GM18499 (cell line): ENCODE results near the gene TAB2.
"Not testable (repeated sequence)": the region's sequence is repeated elsewhere in the genome, so short reads cannot be mapped to it uniquely, and the experiment has no call there.

Source experiments
- ATAC-seq: cut with Tn5 transposase; IDR thresholded peaks from one replicate; pipeline ENCODE4 v1.9.1; 2021; ENCODE audit warnings: moderate number of reproducible peaks; ENCODE audit not compliant: insufficient read depth, unreplicated experiment

TAB2 gene

DNA sequence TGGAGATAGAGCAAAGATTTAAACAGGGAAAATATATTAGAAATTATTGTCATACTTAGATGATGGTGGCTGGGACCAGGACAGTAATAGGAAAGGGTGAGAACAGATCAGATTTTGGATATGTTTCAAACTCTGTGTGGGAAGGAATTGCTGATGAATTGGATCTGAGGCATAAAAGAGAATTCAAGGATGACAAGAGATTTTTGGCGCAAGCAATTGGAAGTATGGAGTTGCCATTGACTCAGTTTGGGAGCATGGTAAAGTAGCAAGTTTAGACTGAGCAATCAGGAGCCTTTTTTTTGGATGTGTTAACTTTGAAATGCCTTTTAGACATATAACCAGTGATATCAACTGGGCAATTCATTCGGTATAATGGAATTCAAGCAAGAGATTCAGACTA is 14.4 kb downstream of the TAB2 start:
- no peak for ATAC-seq

DNA sequence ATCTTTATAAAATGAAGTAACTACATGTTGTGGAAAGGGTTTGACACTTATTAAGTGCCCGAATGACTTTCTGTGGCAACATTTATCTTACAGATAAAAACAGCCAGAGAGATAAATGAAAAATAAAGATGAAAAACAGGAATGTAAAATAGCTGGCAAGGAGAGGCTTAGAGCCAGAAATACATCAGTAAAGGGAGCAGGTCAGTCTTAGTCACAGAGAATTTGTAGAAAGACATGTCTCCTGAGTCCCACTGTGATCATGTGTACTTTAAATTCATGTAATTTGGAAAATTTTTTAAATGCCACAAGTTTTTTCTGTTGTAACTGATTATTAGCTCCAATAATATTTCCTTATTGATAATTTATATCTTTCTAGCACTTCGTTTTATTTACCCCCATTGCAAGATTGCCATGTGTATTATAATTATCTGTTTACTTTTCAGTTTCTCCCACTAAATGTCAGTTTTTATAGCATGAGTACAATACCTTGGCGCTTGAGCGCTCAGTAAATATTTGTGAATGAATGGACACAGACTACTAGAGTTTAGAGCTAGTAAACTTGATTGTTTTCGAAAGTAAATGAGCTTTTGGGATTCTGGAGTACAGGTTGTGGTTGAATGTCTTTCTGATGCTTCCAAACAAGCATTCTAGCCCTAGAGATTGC is 15.2 kb downstream of the TAB2 start:
- ATAC-seq: no peak

DNA sequence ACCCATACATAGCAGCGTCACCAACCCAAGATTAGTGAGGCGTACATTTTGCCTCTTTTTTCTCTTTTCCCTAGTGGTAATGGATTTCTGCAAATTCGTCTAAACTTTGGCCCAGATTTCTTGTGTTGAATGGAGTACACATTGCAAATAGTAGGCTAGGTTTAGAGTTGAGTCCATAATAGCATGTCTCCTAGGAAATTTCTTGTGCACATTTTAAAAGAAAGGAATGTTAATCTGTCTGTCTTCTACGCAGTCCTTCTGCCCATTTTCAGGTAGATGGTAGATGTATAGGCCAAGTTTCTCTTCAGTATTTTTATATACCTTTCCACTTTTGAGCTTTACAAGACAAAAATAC is 15.7 kb downstream of the TAB2 start:
- no peak for ATAC-seq

DNA sequence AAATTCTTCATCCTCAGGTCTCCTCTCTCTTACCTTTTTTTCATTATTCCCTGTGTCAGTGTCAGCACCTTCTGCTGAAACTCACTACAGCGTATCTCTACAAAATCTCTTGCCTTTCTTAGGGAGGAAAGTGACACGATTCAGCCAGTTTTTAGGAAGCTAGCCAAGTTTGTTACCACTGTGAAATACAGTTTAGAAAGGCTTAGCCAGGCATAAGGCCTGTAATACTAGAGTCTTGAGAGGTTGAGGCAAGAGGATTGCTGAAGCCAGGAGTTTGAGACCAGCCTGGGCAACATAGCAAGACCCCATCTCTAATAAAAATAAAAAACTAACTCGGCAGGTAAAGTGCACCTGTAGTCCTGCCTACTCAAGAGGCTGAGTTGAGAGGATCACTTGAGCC is 16.7 kb downstream of the TAB2 start:
- ATAC-seq: no peak

DNA sequence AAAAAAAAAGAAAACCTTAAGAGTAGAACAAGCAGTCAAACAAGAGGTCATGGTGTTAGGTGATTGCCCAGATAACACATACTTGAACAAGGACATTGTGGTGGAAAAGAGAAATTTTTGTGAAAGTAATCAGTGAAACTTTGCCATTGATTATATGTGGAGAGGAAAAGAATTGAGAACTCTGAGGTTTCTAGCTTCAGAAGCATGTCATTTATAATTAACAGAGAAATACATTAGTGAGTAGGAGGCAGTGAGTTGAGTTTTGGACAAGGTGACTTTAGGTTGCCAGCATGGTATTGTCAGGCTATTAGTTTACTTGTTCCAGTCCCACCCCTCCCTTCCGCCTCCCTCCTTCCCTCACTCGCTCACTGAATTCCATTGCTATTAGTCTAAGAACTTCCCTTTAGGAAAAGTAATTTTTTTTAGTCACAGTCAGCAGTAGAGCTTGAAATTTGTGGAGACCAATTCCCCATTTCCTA is 17.2 kb downstream of the TAB2 start:
- no peak for ATAC-seq

DNA sequence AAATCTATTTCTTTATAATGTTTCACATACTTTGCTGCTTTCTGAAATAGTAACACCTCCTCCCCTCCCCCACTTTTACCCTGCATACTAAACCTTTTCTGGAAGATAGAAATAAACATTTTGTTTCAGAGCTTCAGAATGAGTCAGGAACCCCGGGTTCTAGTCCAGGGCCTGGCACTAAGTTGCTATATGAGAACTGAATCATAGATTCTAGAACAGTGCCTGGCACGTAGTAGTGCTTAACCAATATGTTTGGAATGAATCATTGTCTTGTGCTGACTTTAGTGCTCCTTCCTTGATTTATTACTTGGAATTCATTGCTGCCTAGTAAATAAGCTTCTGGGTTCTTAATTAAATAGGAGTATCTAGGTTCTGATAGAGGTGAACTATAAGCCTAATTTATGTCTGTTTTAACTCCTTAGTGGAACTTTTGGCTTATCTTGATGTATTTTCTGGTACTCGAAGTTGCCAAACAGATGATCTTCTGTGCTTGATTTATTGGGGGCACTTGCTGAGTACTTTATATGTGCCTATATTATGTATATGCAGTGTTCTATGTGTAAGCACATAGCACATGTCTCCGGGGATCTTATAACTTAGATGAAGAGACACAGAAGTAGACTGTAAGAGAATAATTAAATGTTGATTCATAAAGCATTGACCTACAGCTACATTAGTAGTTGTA is 18.6 kb downstream of the TAB2 start:
- ATAC-seq: no peak

GRCh38 chr6:149336609-149336928 is 19.1 kb downstream of the TAB2 start:
- ATAC-seq: no peak

DNA sequence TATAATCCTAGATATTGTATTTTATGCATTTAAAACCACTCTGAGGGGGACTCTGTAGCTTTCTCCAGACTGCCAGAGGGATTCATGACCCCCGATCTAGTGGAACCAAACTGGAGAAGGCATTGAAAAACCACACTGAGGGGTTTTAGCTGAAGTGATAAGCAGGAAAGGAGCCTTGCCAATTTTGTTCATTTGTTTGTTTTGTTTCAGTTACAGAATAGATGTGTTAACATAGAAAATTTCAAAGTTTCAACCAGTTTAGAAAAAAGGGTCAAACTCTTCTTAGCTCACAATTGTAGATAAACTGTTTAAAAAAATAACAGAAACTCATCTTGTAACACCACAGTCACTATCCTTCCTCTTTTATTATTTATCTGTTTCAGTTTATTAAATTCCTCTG is 19.8 kb downstream of the TAB2 start:
- no peak for ATAC-seq

DNA sequence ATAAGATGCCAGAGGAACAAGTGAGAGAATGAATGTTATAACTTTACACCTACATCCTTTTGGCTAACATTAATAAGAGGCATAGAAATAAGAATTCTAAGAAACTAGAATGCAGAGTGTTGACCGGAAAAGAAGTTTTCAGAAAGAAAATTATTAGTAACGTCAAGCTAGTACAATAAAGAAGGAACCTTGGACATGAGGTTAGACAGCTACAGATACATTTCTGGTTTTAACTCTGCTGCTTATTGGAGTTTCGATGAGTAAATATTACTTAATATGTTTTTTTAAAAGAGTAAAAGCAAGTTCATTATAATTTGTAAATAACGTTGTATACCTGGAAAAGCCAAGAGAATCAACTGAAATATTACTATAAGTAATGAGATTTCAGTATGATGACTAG is 22.7 kb downstream of the TAB2 start:
- ATAC-seq: no peak

DNA sequence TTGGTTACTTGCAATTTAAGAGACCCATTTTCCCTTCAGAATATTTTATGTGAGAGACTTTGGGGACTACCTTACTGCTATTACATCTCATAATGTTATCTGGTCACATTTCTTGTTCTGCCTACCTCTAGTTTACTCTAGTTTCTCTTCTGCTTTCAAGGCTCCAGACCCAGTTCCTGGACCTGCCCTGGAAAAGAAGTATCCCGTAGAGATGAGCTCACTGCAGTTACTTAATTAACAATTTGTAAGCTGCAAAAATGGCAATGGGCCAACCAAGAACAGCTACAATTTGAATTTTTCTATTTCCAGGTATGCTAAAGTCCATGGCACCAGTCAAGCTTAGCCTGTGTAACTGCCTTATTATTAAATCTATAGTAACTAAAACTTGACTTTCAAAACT is 25.0 kb downstream of the TAB2 start:
- no peak for ATAC-seq

DNA sequence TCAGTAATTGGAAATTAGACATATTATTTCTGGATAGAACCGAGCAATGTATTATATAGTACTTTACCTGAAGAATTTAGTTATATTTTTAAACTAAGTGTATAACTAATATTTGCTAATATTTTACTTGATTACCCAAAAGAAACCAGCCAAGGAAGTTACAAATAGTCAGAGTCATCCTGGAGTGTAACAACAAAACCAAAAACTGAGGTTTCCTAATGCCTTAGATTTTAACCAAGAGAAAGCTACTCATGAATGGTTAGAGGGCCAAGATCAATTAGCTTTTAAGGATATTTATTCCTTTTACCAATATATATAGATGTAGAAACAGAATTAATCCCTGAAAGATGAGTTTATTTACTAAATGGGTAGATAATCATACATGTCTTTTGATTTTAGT is 26.0 kb downstream of the TAB2 start:
- ATAC-seq: no peak

- ATAC-seq: no peak
These were observed 28.6 kb downstream of the TAB2 start for GRCh38 chr6:149346078-149346477.

DNA sequence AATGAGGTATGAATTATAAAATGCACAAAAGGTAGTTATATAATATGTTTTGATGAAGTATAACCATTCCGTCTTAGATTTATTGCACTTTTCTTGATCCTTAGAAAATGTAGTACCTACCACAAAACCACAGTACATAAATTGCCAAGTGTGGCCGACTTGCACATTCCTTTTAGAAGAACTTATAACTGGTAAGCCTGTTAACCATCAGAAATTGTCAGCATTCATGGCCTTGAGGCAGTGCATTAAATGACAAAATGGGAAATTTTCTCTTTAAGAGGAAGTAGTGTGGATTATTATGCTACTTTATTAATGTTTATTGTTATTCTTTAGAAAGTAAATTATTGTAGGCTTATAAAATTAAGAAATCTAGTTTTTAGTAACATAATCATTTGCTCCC is 29.6 kb downstream of the TAB2 start:
- no peak for ATAC-seq

DNA sequence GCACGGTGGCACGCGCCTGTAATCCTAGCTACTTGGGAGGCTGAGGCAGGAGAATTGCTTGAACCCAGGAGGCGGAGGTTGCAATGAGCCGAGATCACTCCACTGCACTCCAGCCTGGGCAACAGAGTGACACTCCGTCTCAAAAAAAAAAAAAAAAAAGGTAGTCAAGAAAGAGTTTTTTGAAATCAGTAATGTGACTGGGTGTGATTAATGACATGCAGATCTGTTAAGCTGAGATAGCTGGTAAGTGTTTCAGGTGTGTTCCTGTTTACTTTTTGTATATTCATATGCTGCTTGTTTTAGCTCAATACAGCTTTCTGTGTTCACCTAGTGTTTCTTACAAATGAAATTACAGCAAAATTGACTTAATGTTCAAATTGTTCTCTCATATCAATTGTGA is 31.8 kb downstream of the TAB2 start:
- not testable (repeated sequence) for ATAC-seq

DNA sequence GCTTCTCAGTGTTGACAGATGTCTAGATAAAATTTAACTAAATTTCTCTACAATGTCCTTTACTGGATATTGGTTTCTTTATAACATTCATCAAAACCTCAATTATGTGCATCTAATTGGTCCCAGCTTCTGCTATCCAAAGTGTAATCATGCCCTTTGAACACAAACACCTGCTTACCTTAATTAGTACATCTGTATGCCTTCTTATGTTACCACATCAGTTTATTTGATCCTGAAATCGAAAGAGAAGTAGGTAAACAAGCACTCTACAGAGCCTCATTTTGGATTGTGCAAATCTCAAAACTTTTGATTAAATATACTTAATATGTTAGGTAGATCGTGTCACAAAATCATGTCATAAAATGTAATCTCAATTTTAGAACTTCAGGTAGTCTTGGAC is 36.5 kb downstream of the TAB2 start:
- ATAC-seq: no peak

GRCh38 chr6:149356081-149356750 is 38.7 kb downstream of the TAB2 start:
- no peak for ATAC-seq

DNA sequence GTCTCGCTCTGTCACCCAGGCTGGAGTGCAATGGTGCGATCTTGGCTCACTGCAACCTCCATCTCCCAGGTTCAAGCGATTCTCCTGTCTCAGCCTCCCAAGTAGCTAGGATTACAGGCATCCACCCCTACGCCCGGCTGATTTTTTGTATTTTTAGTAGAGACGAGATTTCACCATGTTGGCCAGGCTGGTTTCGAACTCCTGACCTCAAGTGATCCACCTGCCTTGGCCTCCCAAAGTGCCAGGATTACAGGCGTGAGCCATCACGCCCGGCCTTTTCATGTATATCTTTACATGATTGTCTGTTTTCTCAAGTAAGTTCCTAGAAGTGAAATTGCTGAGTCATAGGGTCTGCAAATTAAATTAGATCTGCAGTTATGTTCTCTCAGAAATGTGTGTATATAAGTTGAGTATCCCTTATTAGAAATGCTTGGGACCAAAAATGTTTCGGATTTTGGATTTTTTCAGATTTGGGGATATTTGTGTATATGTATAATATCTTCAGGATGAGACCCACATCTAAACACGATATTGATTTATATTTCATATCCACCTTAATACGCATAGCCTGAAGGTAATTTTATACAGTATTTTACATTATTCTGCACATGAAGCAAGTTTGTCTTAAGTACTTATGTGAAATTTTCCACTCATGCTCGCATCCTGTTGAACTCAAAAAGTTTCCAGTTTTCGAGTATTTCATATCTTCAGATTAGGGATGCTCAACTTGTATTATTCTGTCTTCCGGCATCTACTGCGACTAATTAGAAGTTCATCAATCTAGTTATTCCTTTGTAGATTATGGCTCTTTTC is 40.4 kb downstream of the TAB2 start:
- ATAC-seq: no peak

DNA sequence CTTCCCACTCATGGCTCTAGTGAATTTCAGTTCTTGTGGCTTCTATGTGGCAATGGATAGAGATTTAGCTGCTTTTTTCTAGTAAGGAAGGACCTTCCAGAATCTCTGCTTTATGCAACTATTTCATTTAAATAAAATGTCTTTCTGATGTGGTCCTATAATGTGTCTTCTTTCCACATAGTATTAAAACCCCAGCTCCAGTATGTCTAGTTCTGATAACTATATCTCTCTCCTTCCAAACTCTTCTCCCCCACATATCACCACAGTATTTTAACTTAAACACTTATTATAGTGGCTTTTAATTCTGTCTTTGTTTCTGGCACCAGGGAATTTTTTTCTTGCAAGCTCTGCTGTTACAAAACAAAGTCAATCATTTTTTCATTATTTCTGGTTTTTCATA is 41.9 kb downstream of the TAB2 start:
- no peak for ATAC-seq

GRCh38 chr6:149360536-149360935 is 43.0 kb downstream of the TAB2 start:
- no peak for ATAC-seq

GRCh38 chr6:149362289-149362688 is 44.8 kb downstream of the TAB2 start:
- no peak for ATAC-seq

GRCh38 chr6:149363154-149363553 is 45.6 kb downstream of the TAB2 start:
- ATAC-seq: no peak
